Activated CD8-positive, alpha-beta memory T cell treated with anti-CD3 and anti-CD28 coated beads, Interleukin-2, amount 50 U/mL, for 48 hours (primary cell): ENCODE results near the gene F2.

ENCODE experiments used
- DNase-seq: peaks from one replicate; pipeline ENCODE4 v3.0.0-alpha.2; 2020

The F2 gene

GRCh38 chr11:46743693-46744339, 24.8 kb downstream of the F2 start:
- DNase-seq, result no peak

GRCh38 chr11:46745328-46745727, 26.3 kb downstream of the F2 start:
- DNase-seq, result no peak

- no peak for DNase-seq
Measured at GRCh38 chr11:46745995-46746394, 27.0 kb downstream of the F2 start.

DNA sequence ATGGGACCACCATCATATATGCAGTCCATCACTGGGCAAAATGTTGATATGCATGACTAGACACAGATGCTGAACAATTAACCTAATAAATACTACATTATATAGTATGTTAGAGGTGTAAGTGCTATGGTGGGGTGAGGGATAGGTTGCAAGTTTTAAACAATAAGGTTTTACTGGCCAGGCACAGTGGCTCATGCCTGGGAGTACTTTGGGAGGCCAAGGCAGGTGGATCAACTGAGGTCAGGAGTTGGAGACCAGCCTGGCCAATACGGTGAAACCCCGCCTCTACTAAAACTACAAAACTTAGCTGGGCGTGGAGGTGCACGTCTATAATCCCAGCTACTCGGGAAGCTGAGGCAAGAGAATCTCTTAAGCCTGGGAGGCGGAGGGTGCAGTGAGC, 28.1 kb downstream of the F2 start:
- DNase-seq, result no peak

- DNase-seq, result no peak
Measured at GRCh38 chr11:46755962-46756361, 36.9 kb downstream of the F2 start.

DNA sequence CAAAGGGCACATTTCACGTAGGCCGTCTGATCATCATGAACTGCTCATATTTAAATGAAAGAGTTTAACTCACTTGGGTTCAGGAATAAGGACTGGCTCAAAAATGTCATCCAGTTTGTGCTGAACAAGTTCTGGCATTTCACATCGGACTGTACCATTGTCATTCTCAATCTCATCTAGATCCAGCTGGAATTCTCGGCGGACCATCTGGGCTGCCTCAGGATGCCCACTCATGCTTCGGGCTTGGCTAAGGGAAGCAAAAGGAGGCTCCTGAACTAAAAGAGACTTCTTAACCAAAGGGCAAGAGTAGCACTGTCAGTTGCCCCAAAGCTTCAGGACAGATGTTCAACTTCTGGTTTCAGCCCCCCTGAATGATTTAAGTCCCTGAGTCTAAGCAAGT, 40.2 kb downstream of the F2 start:
- no peak for DNase-seq

GRCh38 chr11:46760429-46761128, 41.6 kb downstream of the F2 start:
- DNase-seq, result no peak

GRCh38 chr11:46761807-46762206, 42.8 kb downstream of the F2 start:
- no peak for DNase-seq

DNA sequence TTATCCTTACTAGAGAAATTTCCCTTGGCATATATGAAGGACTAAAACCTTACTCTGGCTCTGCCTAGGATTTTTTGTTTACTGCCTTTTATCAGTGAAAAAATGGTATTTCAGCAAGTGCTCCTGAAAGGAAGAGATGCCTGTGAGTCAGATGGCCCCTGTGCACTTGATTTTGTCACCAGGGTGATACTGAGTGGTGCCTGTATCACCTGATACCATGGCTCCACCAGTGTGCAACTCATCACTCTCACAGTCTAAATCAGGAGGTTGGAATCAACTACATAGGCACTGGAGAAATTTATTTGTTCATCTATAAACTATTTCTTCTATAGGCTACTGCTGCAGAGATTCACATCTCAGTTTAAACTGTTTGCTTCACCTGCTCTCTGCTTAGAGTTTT, 43.2 kb downstream of the F2 start:
- no peak for DNase-seq

DNA sequence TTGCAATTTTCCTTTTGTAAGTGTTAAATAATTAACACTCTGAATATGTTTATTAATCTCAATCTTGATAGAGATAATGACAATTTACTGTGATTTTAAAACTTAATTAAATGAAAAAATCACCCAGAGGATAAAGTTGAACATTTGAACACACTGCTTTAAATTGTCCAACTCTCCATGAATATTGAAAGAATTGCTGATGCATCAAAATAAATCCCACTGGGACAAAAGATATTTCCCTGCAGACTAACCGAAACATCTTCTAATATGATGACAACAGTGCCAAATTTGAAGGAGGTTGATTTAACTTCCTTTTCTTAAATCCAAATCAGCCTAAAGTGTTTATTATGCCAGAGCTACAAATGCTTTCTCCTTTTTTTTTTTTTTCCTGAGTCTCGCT, 47.6 kb downstream of the F2 start:
- DNase-seq, result no peak

GRCh38 chr11:46769636-46770221, 50.7 kb downstream of the F2 start:
- DNase-seq, result no peak

GRCh38 chr11:46776878-46777277, 57.9 kb downstream of the F2 start:
- no peak for DNase-seq

DNA sequence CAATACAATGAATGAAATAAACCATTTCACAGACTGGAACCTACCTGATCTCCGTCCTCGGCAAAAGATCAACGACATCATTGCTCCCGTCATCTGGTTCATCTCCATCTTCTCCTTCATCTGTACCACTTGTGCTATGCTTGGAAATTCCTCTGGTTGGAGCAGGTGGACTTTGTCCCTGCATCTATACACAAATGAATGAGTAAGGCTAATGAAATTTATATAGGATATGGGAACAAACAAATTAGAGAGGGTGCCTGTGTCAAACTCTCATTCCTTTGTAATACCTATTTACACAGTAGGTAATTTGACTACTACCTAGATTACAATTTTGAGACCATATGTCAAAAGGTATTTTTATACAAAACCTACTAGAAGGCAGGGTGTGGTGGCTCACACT, 59.4 kb downstream of the F2 start:
- no peak for DNase-seq
